GM21529 (cell line): ENCODE results near the gene LDHAL6A.
"Not testable (repeated sequence)": the region's sequence is repeated elsewhere in the genome, so short reads cannot be mapped to it uniquely, and the experiment has no call there.

Source experiments
- ATAC-seq: cut with Tn5 transposase; IDR thresholded peaks from one replicate; pipeline ENCODE4 v1.9.1; 2021; ENCODE audit not compliant: unreplicated experiment

The LDHAL6A gene

GRCh38 chr11:18455686-18456372, at the start of gene LDHAL6A:
TSS of gene LDHAL6A (plus strand) at chr11:18455856. CDS start at chr11:18456681, 825 bp downstream.
- no peak for ATAC-seq

DNA sequence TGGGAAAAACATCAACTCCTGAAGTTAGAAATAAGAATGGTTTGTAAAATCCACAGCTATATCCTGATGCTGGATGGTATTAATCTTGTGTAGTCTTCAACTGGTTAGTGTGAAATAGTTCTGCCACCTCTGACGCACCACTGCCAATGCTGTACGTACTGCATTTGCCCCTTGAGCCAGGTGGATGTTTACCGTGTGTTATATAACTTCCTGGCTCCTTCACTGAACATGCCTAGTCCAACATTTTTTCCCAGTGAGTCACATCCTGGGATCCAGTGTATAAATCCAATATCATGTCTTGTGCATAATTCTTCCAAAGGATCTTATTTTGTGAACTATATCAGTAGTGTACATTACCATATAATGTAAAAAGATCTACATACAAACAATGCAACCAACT, 48.3 kb upstream of the LDHAL6A start:
- not testable (repeated sequence) for ATAC-seq

DNA sequence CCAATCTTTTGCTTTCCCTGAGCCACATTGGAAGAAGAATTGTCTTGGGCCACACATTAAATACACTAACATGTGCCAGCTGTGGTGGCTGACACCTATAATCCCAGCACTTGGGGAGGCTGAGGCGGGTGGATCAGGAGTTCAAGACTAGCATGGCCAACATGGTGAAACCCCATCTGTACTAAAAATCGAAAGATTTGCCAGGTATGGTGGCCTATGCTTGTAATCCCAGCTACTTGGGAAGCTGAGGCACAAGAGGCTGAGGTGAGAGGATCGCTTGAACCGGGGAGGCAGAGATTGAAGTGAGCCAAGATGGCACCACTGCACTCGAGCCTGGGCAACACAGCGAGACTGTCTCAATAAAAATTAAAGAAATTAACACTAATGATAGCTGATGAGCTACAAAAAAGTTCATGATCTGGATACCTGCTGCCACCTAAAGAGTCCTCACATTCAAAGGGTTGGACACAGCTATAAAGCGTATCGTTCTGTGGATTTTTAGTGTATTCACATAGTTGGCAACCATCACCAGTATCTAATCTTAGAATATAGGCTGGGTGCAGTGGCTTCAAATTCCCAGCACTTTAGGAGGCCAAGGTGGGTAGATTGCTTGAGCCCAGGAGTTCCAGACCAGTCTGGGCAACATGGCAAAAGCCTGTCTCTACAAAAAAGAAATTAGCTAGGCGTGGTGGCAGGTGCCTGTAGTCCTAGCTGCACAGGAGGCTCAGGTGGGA, 46.9 kb upstream of the LDHAL6A start:
- no peak for ATAC-seq

GRCh38 chr11:18416459-18416858, 39.2 kb upstream of the LDHAL6A start:
- ATAC-seq: no peak

GRCh38 chr11:18419040-18419439, 36.6 kb upstream of the LDHAL6A start:
- ATAC-seq: no peak

DNA sequence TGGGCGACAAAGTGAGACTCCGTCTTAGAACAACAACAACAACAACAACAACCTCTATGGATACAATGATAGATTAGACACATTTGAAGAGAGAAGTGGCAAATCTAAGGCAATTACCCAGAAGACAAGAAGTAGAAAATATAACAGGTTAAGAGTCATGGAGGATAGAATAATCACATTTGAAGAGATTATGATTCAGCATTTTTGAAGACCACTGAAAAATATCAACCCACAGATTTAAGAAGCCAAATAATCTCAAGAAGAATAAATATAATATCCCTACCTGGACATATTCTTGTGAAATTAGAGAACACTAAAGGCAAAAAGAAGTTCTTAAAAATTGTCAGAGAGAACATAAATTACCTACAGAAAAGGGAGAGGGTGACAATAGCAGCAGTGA, 35.6 kb upstream of the LDHAL6A start:
- ATAC-seq: no peak

DNA sequence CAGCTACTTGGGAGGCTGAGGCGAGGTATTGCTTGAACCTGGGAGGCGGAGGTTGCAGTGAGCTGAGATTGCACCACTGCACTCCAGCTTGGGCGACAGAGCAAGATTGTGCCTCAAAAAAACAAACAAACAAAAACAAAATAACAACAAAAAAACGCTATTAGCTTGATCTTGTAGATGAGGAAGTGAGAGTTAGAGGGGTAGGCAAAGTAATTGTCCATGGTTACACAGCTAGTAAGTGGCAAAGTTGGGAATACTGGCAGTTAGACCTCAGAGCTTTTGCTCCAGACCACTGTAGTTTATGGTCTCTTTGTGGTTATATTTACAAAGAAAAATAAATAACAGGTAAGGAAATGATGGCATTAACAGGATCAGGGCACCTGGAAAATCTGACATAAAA, 28.4 kb upstream of the LDHAL6A start:
- no peak for ATAC-seq

- ATAC-seq: no peak
Observed at GRCh38 chr11:18429332-18429731, 26.3 kb upstream of the LDHAL6A start.

DNA sequence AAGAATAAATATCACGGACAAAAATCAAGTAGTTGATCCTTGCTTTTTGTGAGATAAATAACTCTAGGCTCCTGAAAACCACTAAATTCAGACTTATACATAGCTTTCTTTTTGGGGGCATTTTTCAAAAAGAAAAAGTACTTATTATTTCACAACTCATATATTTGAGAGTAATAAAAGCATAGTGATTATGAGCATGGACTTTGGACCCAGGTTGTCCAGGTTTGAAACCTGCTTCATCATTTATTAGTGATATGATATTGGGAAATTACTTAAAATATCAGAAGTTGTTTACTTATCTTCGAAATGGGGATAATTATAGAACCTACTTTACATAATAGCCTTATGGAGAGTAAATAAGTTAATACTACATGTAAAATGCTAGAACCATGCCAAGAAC, 17.0 kb upstream of the LDHAL6A start:
- ATAC-seq: no peak

- no peak for ATAC-seq
Observed at GRCh38 chr11:18449251-18449650, 6.4 kb upstream of the LDHAL6A start.

DNA sequence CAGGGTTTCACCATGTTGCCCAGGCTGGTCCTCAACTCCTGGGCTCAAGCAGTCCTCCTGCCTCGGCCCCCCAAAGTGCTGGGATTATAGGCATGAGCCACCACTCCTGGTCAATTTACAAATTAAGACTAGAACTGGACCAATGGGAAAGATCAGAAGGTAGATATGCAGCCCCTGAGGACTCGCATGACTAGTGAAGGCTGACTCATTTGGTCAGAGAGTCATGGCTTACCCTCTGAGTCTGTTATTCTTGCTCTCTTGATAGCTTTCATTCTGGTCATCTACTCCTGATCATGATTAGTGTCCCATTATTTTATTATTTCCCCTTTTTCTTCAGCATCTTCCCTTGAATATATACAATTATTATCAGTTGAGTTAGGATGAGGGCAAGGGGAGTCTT, 2.7 kb upstream of the LDHAL6A start:
- no peak for ATAC-seq

DNA sequence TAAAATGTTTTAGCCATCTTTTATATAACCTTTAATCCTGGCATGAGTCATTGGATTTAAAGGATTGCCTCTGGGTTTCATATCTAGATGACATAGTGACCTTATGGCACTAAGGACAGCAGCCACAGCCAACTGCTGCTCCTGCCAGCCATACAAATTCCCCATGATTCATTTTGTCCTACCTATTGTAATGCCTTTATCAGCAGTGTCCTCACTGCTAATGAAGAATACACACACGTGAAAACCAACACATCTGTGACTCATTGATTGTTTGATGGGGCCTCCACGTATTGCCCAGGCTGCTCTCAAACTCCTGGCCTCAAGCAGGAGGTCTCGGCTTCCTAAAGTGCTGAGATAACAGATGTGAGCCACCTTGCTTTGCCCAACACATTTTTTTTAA, 1.8 kb downstream of the LDHAL6A start:
- ATAC-seq: no peak

- ATAC-seq: no peak
Observed at GRCh38 chr11:18459634-18460033, 4.0 kb downstream of the LDHAL6A start.

- ATAC-seq: no peak
Observed at GRCh38 chr11:18461909-18462308, 6.3 kb downstream of the LDHAL6A start.

GRCh38 chr11:18463439-18463838, 7.8 kb downstream of the LDHAL6A start:
- no peak for ATAC-seq

DNA sequence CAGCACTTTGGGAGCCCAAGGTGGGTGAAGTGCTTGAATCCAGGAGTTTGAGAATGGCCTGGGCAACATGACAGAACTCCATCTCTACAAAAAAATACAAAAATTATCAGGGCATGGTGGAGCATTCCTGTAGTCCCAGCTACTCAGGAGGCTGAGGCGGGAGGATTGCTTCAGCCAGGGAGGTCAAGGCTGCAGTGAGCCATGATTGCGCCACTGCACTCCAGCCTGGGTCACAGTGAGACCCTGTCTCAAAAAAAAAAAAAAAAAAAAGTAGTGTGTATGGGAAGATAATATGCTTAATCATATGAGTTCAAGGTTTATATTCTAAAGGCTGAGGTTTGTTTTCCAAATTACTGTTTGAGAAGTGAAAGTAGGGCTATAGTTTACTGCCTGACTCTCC, 10.7 kb downstream of the LDHAL6A start:
- no peak for ATAC-seq

- no peak for ATAC-seq
Observed at GRCh38 chr11:18468059-18468458, 12.4 kb downstream of the LDHAL6A start.

GRCh38 chr11:18468961-18469360, 13.3 kb downstream of the LDHAL6A start:
- ATAC-seq: peak; percentile 75

DNA sequence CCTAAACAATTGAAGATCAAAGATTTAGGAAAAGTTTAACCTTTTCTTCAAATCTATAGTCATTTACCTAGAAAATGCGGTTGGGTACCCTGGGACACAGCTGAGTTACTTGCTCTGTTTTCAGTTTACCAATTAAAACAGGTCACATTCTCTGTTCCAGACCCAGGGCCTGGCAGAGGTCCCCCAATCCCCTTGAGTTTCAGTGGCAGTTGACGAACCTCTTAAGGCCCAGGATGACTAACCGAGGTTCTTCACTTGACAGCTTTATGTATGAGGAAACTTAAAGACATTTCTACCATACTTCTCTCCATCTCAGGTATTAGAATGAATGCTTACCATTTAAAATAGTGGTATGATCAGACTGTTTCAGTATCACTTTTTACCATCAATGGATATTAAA, 16.3 kb downstream of the LDHAL6A start:
- peak; percentile 68 for ATAC-seq

DNA sequence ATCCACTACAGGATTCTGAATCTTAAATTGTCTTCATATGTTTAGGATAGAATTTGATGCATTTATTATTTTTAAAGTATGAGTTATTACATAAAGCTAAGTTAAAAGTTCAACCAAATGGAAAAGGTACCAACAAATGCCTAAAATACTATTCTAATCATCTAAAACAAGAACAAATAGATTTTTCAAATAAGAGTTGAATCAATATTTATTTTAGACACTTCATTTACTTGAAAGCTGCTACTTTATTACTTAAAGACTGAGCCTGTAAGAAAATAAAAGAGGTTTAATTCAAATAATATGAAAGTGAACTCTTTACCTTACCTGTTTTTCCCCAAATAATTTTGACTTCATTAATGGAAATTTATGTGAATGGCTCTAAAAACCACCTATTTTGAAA, 16.9 kb downstream of the LDHAL6A start:
- no peak for ATAC-seq

DNA sequence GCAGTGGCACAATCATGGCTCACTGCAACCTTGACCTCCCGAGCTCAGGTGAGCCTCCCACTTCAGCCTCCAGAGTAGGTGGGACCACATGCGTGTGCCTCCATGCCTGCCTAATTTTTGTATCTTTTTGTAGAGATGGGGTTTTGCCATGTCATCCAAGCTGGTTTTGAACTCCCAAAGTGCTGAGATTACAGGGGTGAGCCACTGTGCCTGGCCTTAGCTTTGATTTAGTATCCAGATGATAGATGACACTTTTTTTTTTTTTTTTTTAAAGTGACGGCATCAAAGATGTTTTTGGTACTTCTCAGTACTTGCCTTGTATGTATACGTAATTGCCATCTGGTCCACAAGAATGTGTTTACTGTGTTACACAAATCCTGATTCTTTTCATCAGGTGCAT, 23.4 kb downstream of the LDHAL6A start:
- ATAC-seq: no peak

GRCh38 chr11:18485913-18486528, 30.4 kb downstream of the LDHAL6A start:
- peak; percentile 75 for ATAC-seq
